ENCODE data around the gene LOC101059915.
A peak's percentile ranks its signal among the peaks of the same experiment; 100 is the strongest.
"Not testable (repeated sequence)": the region's sequence is repeated elsewhere in the genome, so short reads cannot be mapped to it uniquely, and the experiment has no call there.

Gene LOC101059915

GRCh38 chrX:71665747-71666146, 1.6 kb upstream of the LOC101059915 start:
- Mint-ChIP-seq H3K27me3 (no peaks in the 10 kb centered on the region), H3K4me1 (peaks cover 9 to 24% (median 19%) of the 10 kb centered on the region in 4 donors), H3K9me3 (no peaks in the 10 kb centered on the region), H3K4me3 (no peak overlapping the region), H3K27ac (no peak overlapping the region), H3K36me3 (no peaks in the 10 kb centered on the region)
- DNase-seq, result no peak
- no peak for ATAC-seq
- POLR2A ChIA-PET, result no interaction called here

- no peak for ATAC-seq
- Mint-ChIP-seq H3K9me3 (no peaks in the 10 kb centered on the region), H3K4me1 (peaks cover 13 to 32% (median 27%) of the 10 kb centered on the region in 4 donors), H3K36me3 (no peaks in the 10 kb centered on the region), H3K27me3 (no peaks in the 10 kb centered on the region), H3K27ac (no peak overlapping the region), H3K4me3 (no peak overlapping the region)
- DNase-seq, result no peak
- POLR2A ChIA-PET, result no interaction called here
Observed at GRCh38 chrX:71666240-71667223, 814 bp upstream of the LOC101059915 start.

GRCh38 chrX:71668248-71668595, 876 bp downstream of the LOC101059915 start:
- POLR2A ChIA-PET, result interaction anchor here (0.6 kb wide), 2 partner anchors 104 to 275 kb away, joined by 3 read pairs; no protein-coding TSS in a partner anchor
- no peaks in the 10 kb centered on the region for H3K9me3 Mint-ChIP-seq
- H3K36me3 Mint-ChIP-seq, result no peaks in the 10 kb centered on the region
- DNase-seq, result no peak
- H3K4me3 Mint-ChIP-seq, result no peak overlapping the region
- H3K27ac Mint-ChIP-seq, result no peak overlapping the region
- peaks cover 0 to 4% (median 0%) of the 10 kb centered on the region in 5 donors for H3K27me3 Mint-ChIP-seq
- ATAC-seq, result no peak
- H3K4me1 Mint-ChIP-seq, result peaks cover 11 to 28% (median 25%) of the 10 kb centered on the region in 4 donors

GRCh38 chrX:71669492-71669891, 2.1 kb downstream of the LOC101059915 start:
- POLR2A ChIA-PET, result interaction anchor here (1.2 kb wide), 1 partner anchor 190 kb away, joined by 3 read pairs; no protein-coding TSS in a partner anchor
- Mint-ChIP-seq H3K27me3 (peaks cover 0 to 4% (median 0%) of the 10 kb centered on the region in 5 donors), H3K36me3 (no peaks in the 10 kb centered on the region), H3K4me3 (no peak overlapping the region), H3K9me3 (no peaks in the 10 kb centered on the region), H3K27ac (no peak overlapping the region), H3K4me1 (peaks cover 11 to 23% (median 21%) of the 10 kb centered on the region in 4 donors)
- DNase-seq (no peak), ATAC-seq (no peak)

- H3K4me3 Mint-ChIP-seq, result peak overlapping the region in 2 of 10 donors; percentile 19 to 39
- ATAC-seq (peak; percentile 73 to 88), DNase-seq (peak in 6 of 10 donors; percentile 17 to 42 (median 33))
- peaks cover 11 to 23% (median 21%) of the 10 kb centered on the region in 4 donors for H3K4me1 Mint-ChIP-seq
- H3K36me3 Mint-ChIP-seq, H3K9me3 Mint-ChIP-seq, H3K27me3 Mint-ChIP-seq: not testable (repeated sequence)
- POLR2A ChIA-PET, result interaction anchor here (1.2 kb wide), 1 partner anchor 190 kb away, joined by 3 read pairs; no protein-coding TSS in a partner anchor
- H3K27ac Mint-ChIP-seq, result peak overlapping the region in 1 of 10 donors; percentile 65
Observed at GRCh38 chrX:71669947-71670346, 2.6 kb downstream of the LOC101059915 start.

- DNase-seq (no peak), ATAC-seq (peak; percentile 29 to 33)
- no peaks in the 10 kb centered on the region for H3K9me3 Mint-ChIP-seq
- POLR2A ChIA-PET, result no interaction called here
- H3K36me3 Mint-ChIP-seq, result no peaks in the 10 kb centered on the region
- peaks cover 0 to 4% (median 0%) of the 10 kb centered on the region in 5 donors for H3K27me3 Mint-ChIP-seq
- H3K4me3 Mint-ChIP-seq, result peak overlapping the region in 8 of 10 donors; percentile 20 to 65 (median 49)
- peaks cover 11 to 23% (median 21%) of the 10 kb centered on the region in 4 donors for H3K4me1 Mint-ChIP-seq
- peak overlapping the region in 4 of 10 donors; percentile 49 to 78 (median 66) for H3K27ac Mint-ChIP-seq
Observed at GRCh38 chrX:71671043-71671780, 3.9 kb downstream of the LOC101059915 start.

- peak overlapping the region in 1 of 10 donors; percentile 53 for H3K27ac Mint-ChIP-seq
- peaks cover 0 to 4% (median 0%) of the 10 kb centered on the region in 5 donors for H3K27me3 Mint-ChIP-seq
- H3K9me3 Mint-ChIP-seq, result no peaks in the 10 kb centered on the region
- POLR2A ChIA-PET, result no interaction called here
- DNase-seq, result no peak
- H3K4me3 Mint-ChIP-seq, result peak overlapping the region in 4 of 10 donors; percentile 20 to 62 (median 46)
- ATAC-seq, result no peak
- no peaks in the 10 kb centered on the region for H3K36me3 Mint-ChIP-seq
- peaks cover 11 to 23% (median 21%) of the 10 kb centered on the region in 4 donors for H3K4me1 Mint-ChIP-seq
Observed at GRCh38 chrX:71671938-71672337, 4.6 kb downstream of the LOC101059915 start.

- H3K36me3 Mint-ChIP-seq, ATAC-seq, H3K27me3 Mint-ChIP-seq, H3K27ac Mint-ChIP-seq, H3K4me3 Mint-ChIP-seq, POLR2A ChIA-PET, H3K9me3 Mint-ChIP-seq, DNase-seq: not testable (repeated sequence)
- H3K4me1 Mint-ChIP-seq, result peaks cover 9 to 17% (median 15%) of the 10 kb centered on the region in 4 donors
Observed at GRCh38 chrX:71675636-71676035, 8.3 kb downstream of the LOC101059915 start.

GRCh38 chrX:71676068-71676795, 8.9 kb downstream of the LOC101059915 start:
- H3K27ac Mint-ChIP-seq, H3K27me3 Mint-ChIP-seq, H3K4me3 Mint-ChIP-seq, H3K9me3 Mint-ChIP-seq, POLR2A ChIA-PET, H3K36me3 Mint-ChIP-seq, ATAC-seq, DNase-seq: not testable (repeated sequence)
- H3K4me1 Mint-ChIP-seq, result peaks cover 8 to 11% (median 10%) of the 10 kb centered on the region in 4 donors

GRCh38 chrX:71677195-71677594, 9.8 kb downstream of the LOC101059915 start:
- H3K4me3 Mint-ChIP-seq, H3K9me3 Mint-ChIP-seq, POLR2A ChIA-PET, ATAC-seq, DNase-seq, H3K36me3 Mint-ChIP-seq, H3K4me1 Mint-ChIP-seq, H3K27me3 Mint-ChIP-seq, H3K27ac Mint-ChIP-seq: not testable (repeated sequence)

- no peaks in the 10 kb centered on the region for H3K36me3 Mint-ChIP-seq
- peaks cover 0 to 1% (median 0%) of the 10 kb centered on the region in 5 donors for H3K27me3 Mint-ChIP-seq
- H3K4me3 Mint-ChIP-seq, result no peak overlapping the region
- H3K27ac Mint-ChIP-seq, result peak overlapping the region in 1 of 10 donors; percentile 25
- POLR2A ChIA-PET, result no interaction called here
- H3K9me3 Mint-ChIP-seq, result no peaks in the 10 kb centered on the region
- no peaks in the 10 kb centered on the region for H3K4me1 Mint-ChIP-seq
- no peak for ATAC-seq
- no peak for DNase-seq
Observed at GRCh38 chrX:71679575-71680207, 12.3 kb downstream of the LOC101059915 start.
